B cell (primary cell): ENCODE data around the gene PTPN4. TPM values are rescaled to one million over a fixed set of nuclear protein-coding genes. Genes with fewer than 3 reads are reported as not detected.

Experiments used
- ATAC-seq: fragments of 200-7000 bp; cut with Tn5 transposase; one replicate; pipeline ENCODE4 v1.10.0; 2021; ENCODE audit warnings: low read depth, mild to moderate bottlenecking, moderate number of reproducible peaks, moderate library complexity
- CTCF ChIA-PET: fragments of 350-600 bp; sonication (Branson Sonifier 250); formaldehyde crosslinking; loops from one replicate; lab custom pipeline; 2021; ENCODE audit warnings: antibody characterized with exemption, inconsistent platforms; lab: Charles Lee
- POLR2A ChIA-PET: fragments of 350-600 bp; sonication (Branson Sonifier 250); formaldehyde crosslinking; loops from one replicate; lab custom pipeline; 2021; ENCODE audit warnings: antibody characterized with exemption; lab: Charles Lee
- DNase-seq: peaks from one replicate; pipeline ENCODE4 v3.0.0; 2013
- H2AFZ ChIP-seq: 2 replicates; pipeline ENCODE4 v1.6.1; 2012; ENCODE audit warnings: mild to moderate bottlenecking, low read depth, low read length; ENCODE audit not compliant: insufficient read depth, poor library complexity, severe bottlenecking
- H3K27ac ChIP-seq, 2 donors: 1 replicate in 1 of 2; 2 replicates in 1 of 2; pipeline ENCODE4 v1.5.1; 2012 to 2013; ENCODE audit warnings: low read length in 2 of 2, mild to moderate bottlenecking in 2 of 2, moderate library complexity in 1 of 2
- H3K27me3 ChIP-seq, 4 experiments: fragments of 200-600 bp in 1 of 4; sonication (generic) in 1 of 4; replicated peaks in 1 of 4; 1 replicate in 2 of 4; 2 replicates in 2 of 4; pipeline versions ENCODE4 v1.6.1 to v1.7.0; 2013 to 2016; ENCODE audit warnings: low read length in 3 of 4, mild to moderate bottlenecking in 2 of 4, mixed read lengths in 1 of 4, moderate library complexity in 1 of 4; ENCODE audit not compliant: insufficient read depth in 4 of 4, control insufficient read depth in 3 of 4; ENCODE audit errors: control extremely low read depth in 1 of 4
- H3K36me3 ChIP-seq, 2 experiments: replicated peaks in 1 of 2; 1 replicate in 1 of 2; 2 replicates in 1 of 2; pipeline versions ENCODE4 v1.6.1 to v1.7.1; 2013; ENCODE audit warnings: low read length in 1 of 2; ENCODE audit not compliant: insufficient read depth in 2 of 2, control insufficient read depth in 1 of 2; ENCODE audit errors: control extremely low read depth in 1 of 2, extremely low read depth in 1 of 2
- H3K4me1 ChIP-seq, 2 donors: fragments of 200-600 bp in 1 of 2; sonication (generic) in 1 of 2; 1 replicate in 1 of 2; 2 replicates in 1 of 2; pipeline versions ENCODE4 v1.5.1 to v1.6.1; 2013 to 2017; ENCODE audit warnings: low read length in 2 of 2; ENCODE audit not compliant: control insufficient read depth in 2 of 2, insufficient read depth in 2 of 2
- H3K4me2 ChIP-seq: replicated peaks from 2 replicates; pipeline ENCODE3; 2012; ENCODE audit warnings: mild to moderate bottlenecking, low read depth, low read length; ENCODE audit not compliant: poor library complexity, severe bottlenecking
- H3K4me3 ChIP-seq, 5 experiments: fragments of 200-600 bp in 1 of 5; sonication (generic) in 1 of 5; 1 replicate in 3 of 5; 2 replicates in 2 of 5; pipeline versions ENCODE4 v1.5.1 to v1.7.0; 2011 to 2016; ENCODE audit warnings: low read length in 4 of 5, mild to moderate bottlenecking in 4 of 5, low read depth in 2 of 5, control low read depth in 1 of 5, moderate library complexity in 1 of 5; ENCODE audit not compliant: insufficient read depth in 1 of 5; ENCODE audit errors: control extremely low read depth in 1 of 5, extremely low read depth in 1 of 5
- H3K79me2 ChIP-seq: fragments of 200-600 bp; sonication (generic); one replicate; pipeline ENCODE4 v1.6.0; 2016; ENCODE audit warnings: low read length; ENCODE audit not compliant: control insufficient read depth, insufficient read depth
- H3K9ac ChIP-seq: fragments of 200-600 bp; sonication (generic); 2 replicates; pipeline ENCODE4 v1.6.1; 2017; ENCODE audit warnings: mild to moderate bottlenecking, low read length, moderate library complexity
- H3K9me3 ChIP-seq, 3 donors: one replicate each; pipeline versions ENCODE4 v1.6.1 to v1.7.1; 2013; ENCODE audit warnings: low read length in 2 of 3; ENCODE audit not compliant: control insufficient read depth in 2 of 3, insufficient read depth in 1 of 3; ENCODE audit errors: control extremely low read depth in 1 of 3
- H4K20me1 ChIP-seq: 2 replicates; pipeline ENCODE4 v1.6.0; 2012; ENCODE audit warnings: mild to moderate bottlenecking, low read length; ENCODE audit not compliant: insufficient read depth, control insufficient read depth, poor library complexity, severe bottlenecking
- H3K27ac Mint-ChIP-seq: one replicate; pipeline ENCODE4 v1.8.0; 2021; ENCODE audit warnings: mixed read lengths
- H3K27me3 Mint-ChIP-seq: one replicate; pipeline ENCODE4 v1.8.0; 2021; ENCODE audit warnings: mixed read lengths
- H3K4me1 Mint-ChIP-seq: one replicate; pipeline ENCODE4 v1.8.0; 2021; ENCODE audit warnings: mixed read lengths
- H3K4me3 Mint-ChIP-seq: one replicate; pipeline ENCODE4 v1.8.0; 2021; ENCODE audit warnings: mixed read lengths
- H3K9me3 Mint-ChIP-seq: one replicate; pipeline ENCODE4 v1.8.0; 2022; ENCODE audit warnings: mixed read lengths; ENCODE audit not compliant: insufficient read depth
- EZH2 ChIP-seq: IDR thresholded peaks from 2 replicates; pipeline ENCODE4 v1.6.1; 2012; ENCODE audit warnings: borderline replicate concordance, low read depth, mild to moderate bottlenecking, moderate library complexity, low read length; ENCODE audit not compliant: insufficient read depth, poor library complexity, severe bottlenecking
- WGBS: methylation state at CpG from one replicate; pipeline ENCODE4 v1.1.5; 2013; ENCODE audit warnings: missing lambda C conversion rate; ENCODE audit not compliant: insufficient coverage; 5-methylcytosine and 5-hydroxymethylcytosine counted together
- intact Hi-C: fragments of 100-400 bp; cut with micrococcal nuclease; formaldehyde crosslinking; loops from one replicate; pipeline ENCODE4 v1.10.0; 2022
- polyA plus RNA-seq: library from polyadenylated mRNA; depleted of rRNA; stranded (reverse); fragments of >200 nt; gene quantifications from 2 replicates; pipeline ENCODE4 v1.2.3, GENCODE V29; 2012
- total RNA-seq, 2 donors: library from RNA; stranded (reverse); fragments of 120-200 nt in 1 of 2; gene quantifications; 1 replicate in 1 of 2; 2 replicates in 1 of 2; pipeline versions ENCODE4 v1.2.3 to v1.2.4, GENCODE V29; 2013 to 2022
- TF ChIP-seq, protein P1 (sequence below): fragments of 200-600 bp; IDR thresholded peaks from one replicate; pipeline ENCODE4 v1.8.0; 2022; ENCODE audit warnings: antibody characterized with exemption, mild to moderate bottlenecking

PTPN4 gene
- total and polyA plus RNA-seq, 2 donors (not counting 1 experiment from before 2014, with no cell fraction given), result 12.6 to 54.8 TPM

DNA sequence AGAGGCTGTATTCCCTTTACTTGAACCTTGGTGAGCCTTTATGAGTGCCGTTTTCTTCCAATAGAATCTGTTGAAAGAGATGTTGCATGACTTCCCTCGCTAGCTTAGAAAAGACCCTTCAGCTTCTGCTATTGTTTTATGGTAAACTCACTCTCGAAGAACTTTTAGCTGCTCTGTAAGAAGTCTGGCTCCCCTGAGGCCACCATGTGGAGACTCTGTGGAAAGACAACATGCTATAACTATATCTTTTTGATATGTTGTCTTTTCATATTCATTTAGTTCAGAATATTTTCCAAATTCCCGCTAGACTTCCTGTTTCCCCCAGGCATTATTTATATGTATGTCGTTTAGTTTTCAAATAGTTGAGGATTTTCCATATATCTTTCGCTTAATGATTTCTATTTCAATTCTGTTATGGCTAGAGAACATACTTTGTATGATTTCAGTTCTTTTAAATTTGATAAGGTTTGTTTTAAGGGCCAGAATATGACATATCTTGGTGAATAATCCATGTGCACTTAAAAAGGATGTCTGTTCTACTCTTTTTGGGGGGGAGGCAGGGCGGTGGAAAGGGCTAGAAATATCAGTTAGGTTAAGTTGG lies 64.1 kb downstream of the PTPN4 start:
- ChIA-PET CTCF (interaction anchor here (0.6 to 4.7 kb wide), 5 partner anchors 64 to 289 kb away, joined by 3 to 68 read pairs (median 5); partner anchors contain the start of gene PTPN4), POLR2A (no interaction called here)
- no peak overlapping the region for H3K4me3 ChIP-seq
- H3K79me2 ChIP-seq, result peaks cover 46% of the 10 kb centered on the region
- peak; percentile 27 for DNase-seq
- no peak overlapping the region for H3K9ac ChIP-seq
- peak; percentile 39 for ATAC-seq
- H3K27ac ChIP-seq, result no peak overlapping the region
- no peaks in the 10 kb centered on the region for H3K27me3 Mint-ChIP-seq
- peaks cover 9% of the 10 kb centered on the region for H4K20me1 ChIP-seq
- no CpG with 5 or more reads among the region's 7 CpGs for WGBS
- no peaks in the 10 kb centered on the region for H3K4me1 ChIP-seq
- no peak overlapping the region for H3K4me3 Mint-ChIP-seq
- no peak overlapping the region for H3K27ac Mint-ChIP-seq
- no peak overlapping the region for H2AFZ ChIP-seq
- no peaks in the 10 kb centered on the region for H3K9me3 Mint-ChIP-seq
- no peaks in the 10 kb centered on the region for H3K9me3 ChIP-seq
- intact Hi-C loops, result loop anchor here (1.0 kb wide), 1 partner anchor 71 kb away; no protein-coding TSS in a partner anchor
- no peak overlapping the region for H3K4me2 ChIP-seq
- H3K36me3 ChIP-seq, result peaks cover 0 to 9% of the 10 kb centered on the region in 2 experiments
- H3K27me3 ChIP-seq, result no peaks in the 10 kb centered on the region
- TF ChIP-seq EZH2, result no peak
- TF ChIP-seq, protein P1, sequence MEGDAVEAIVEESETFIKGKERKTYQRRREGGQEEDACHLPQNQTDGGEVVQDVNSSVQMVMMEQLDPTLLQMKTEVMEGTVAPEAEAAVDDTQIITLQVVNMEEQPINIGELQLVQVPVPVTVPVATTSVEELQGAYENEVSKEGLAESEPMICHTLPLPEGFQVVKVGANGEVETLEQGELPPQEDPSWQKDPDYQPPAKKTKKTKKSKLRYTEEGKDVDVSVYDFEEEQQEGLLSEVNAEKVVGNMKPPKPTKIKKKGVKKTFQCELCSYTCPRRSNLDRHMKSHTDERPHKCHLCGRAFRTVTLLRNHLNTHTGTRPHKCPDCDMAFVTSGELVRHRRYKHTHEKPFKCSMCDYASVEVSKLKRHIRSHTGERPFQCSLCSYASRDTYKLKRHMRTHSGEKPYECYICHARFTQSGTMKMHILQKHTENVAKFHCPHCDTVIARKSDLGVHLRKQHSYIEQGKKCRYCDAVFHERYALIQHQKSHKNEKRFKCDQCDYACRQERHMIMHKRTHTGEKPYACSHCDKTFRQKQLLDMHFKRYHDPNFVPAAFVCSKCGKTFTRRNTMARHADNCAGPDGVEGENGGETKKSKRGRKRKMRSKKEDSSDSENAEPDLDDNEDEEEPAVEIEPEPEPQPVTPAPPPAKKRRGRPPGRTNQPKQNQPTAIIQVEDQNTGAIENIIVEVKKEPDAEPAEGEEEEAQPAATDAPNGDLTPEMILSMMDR, result peak; percentile 61
- H3K4me1 Mint-ChIP-seq, result peaks cover 11% of the 10 kb centered on the region

DNA sequence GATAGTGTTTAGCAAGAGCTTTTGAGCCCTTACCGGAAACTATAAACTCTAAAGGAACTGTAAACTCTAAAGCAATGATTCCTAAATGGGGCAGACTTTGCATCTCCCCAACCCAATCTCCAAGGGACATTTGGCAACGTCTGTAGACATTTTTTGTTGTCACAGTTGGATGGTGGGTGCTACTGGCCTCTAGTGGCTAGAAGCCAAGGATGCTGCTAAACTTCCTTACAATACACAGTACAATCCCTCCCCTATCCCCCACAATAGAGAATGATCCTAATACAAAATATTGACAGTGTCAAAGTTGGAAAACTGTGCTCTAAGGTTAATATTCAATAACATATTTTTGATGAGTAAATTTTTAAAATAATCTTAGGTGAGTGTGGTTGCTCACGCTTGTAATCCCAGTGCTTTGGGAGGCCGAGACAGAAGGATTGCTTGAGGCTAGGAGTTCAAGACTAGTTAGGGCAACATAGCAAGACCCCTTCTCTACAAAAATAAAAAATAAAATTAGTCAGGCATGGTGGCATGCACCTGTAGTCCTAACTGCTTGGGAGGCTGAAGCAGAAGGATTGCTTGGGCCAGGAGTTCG lies 66.7 kb downstream of the PTPN4 start:
- 86% methylated on average over 1 of the region's 5 CpGs for WGBS

More for the DNA sequence above, 66.7 kb downstream of the PTPN4 start:
- Histone ChIP-seq H3K4me2 (no peak overlapping the region), H3K27ac (no peak overlapping the region), H3K79me2 (peaks cover 48% of the 10 kb centered on the region), H3K27me3 (no peaks in the 10 kb centered on the region), H3K4me1 (no peaks in the 10 kb centered on the region), H3K9ac (no peak overlapping the region), H4K20me1 (peaks cover 9% of the 10 kb centered on the region), H2AFZ (no peak overlapping the region), H3K9me3 (peaks cover 2 to 10% (median 2%) of the 10 kb centered on the region in 3 donors), H3K36me3 (peaks cover 0 to 3% of the 10 kb centered on the region in 2 experiments), H3K4me3 (no peak overlapping the region)
- no peaks in the 10 kb centered on the region for H3K27me3 Mint-ChIP-seq
- H3K4me1 Mint-ChIP-seq, result peaks cover 11% of the 10 kb centered on the region
- TF ChIP-seq, protein P1, result peak; percentile 56
- no peak for TF ChIP-seq EZH2
- no peak overlapping the region for H3K4me3 Mint-ChIP-seq
- intact Hi-C loops, result loop anchor here (1.0 to 5.0 kb wide), 2 partner anchors 123 to 351 kb away; no protein-coding TSS in a partner anchor
- peak; percentile 40 for DNase-seq
- H3K9me3 Mint-ChIP-seq, result no peaks in the 10 kb centered on the region
- POLR2A ChIA-PET, result interaction anchor here (0.6 kb wide), 1 partner anchor 66 kb away, joined by 3 read pairs; no protein-coding TSS in a partner anchor
- no peak overlapping the region for H3K27ac Mint-ChIP-seq
- ATAC-seq, result peak; percentile 53
- CTCF ChIA-PET, result interaction anchor here (0.6 to 2.6 kb wide), 8 partner anchors 12 to 350 kb away, joined by 3 to 11 read pairs (median 4); no protein-coding TSS in a partner anchor
